GM19099 (cell line): Measurements from ENCODE around the gene DPF1.

ENCODE experiments used
- POLR2A ChIP-seq: IDR thresholded peaks from 3 replicates; pipeline ENCODE4 v1.6.1; 2011; ENCODE audit warnings: low read depth; ENCODE audit not compliant: insufficient read length; ENCODE audit errors: extremely low read depth

DPF1 gene

GRCh38 chr19:38229585-38230073, 5.6 kb upstream of the DPF1 start:
- no peak for TF ChIP-seq POLR2A

- TF ChIP-seq POLR2A, result no peak
These were observed 4.7 kb upstream of the DPF1 start for GRCh38 chr19:38228491-38229439.

GRCh38 chr19:38228005-38228377, 4.0 kb upstream of the DPF1 start:
- no peak for TF ChIP-seq POLR2A

- TF ChIP-seq POLR2A, result no peak
These were observed 3.4 kb upstream of the DPF1 start for GRCh38 chr19:38227287-38228004.

GRCh38 chr19:38223617-38224013, 407 bp downstream of the DPF1 start:
- TF ChIP-seq POLR2A, result no peak

- TF ChIP-seq POLR2A, result no peak
These were observed 901 bp downstream of the DPF1 start for GRCh38 chr19:38223119-38223523.

- TF ChIP-seq POLR2A, result no peak
These were observed 1.8 kb downstream of the DPF1 start for GRCh38 chr19:38221919-38222830.

GRCh38 chr19:38221421-38221820, 2.6 kb downstream of the DPF1 start:
- no peak for TF ChIP-seq POLR2A

GRCh38 chr19:38219221-38219620, 4.8 kb downstream of the DPF1 start:
- no peak for TF ChIP-seq POLR2A

- TF ChIP-seq POLR2A, result no peak
These were observed 5.8 kb downstream of the DPF1 start for GRCh38 chr19:38218204-38218603.

GRCh38 chr19:38216785-38217641, 7.0 kb downstream of the DPF1 start:
- TF ChIP-seq POLR2A, result no peak

GRCh38 chr19:38213911-38214625, 10.0 kb downstream of the DPF1 start:
- no peak for TF ChIP-seq POLR2A

GRCh38 chr19:38213469-38213868, 10.6 kb downstream of the DPF1 start:
- no peak for TF ChIP-seq POLR2A

GRCh38 chr19:38211766-38212165, 12.3 kb downstream of the DPF1 start:
- no peak for TF ChIP-seq POLR2A

GRCh38 chr19:38211151-38211591, 12.9 kb downstream of the DPF1 start:
- no peak for TF ChIP-seq POLR2A
